WTC11 (cell line): Measurements from ENCODE around the gene ESYT2. TPM values are rescaled to one million over a fixed set of nuclear protein-coding genes. Genes with fewer than 3 reads are reported as not detected.

Experiments used
- ATAC-seq: fragments of 200-7000 bp; cut with Tn5 transposase; 2 replicates; pipeline ENCODE4 v1.10.0; 2021; ENCODE audit warnings: mild to moderate bottlenecking, moderate library complexity
- CTCF ChIA-PET: fragments of 300-600 bp; sonication (Branson Sonifier 250); formaldehyde crosslinking; loops from one replicate; lab custom pipeline; 2021; ENCODE audit warnings: antibody characterized with exemption; lab: Charles Lee
- POLR2A ChIA-PET: fragments of 350-600 bp; sonication (Branson Sonifier 250); formaldehyde crosslinking; loops from one replicate; lab custom pipeline; 2021; ENCODE audit warnings: antibody characterized with exemption; lab: Charles Lee
- DNase-seq: peaks from one replicate; pipeline ENCODE4 v3.0.0; 2021; ENCODE audit warnings: low spot score
- H3K27ac Mint-ChIP-seq: 2 replicates; pipeline ENCODE4 v1.8.0; 2021; ENCODE audit warnings: mixed read lengths
- H3K27me3 Mint-ChIP-seq: 2 replicates; pipeline ENCODE4 v1.8.0; 2021; ENCODE audit warnings: low read depth, mild to moderate bottlenecking, moderate library complexity, mixed read lengths
- H3K36me3 Mint-ChIP-seq: 2 replicates; pipeline ENCODE4 v1.8.0; 2021; ENCODE audit warnings: mixed read lengths
- H3K4me1 Mint-ChIP-seq: 2 replicates; pipeline ENCODE4 v1.8.0; 2022; ENCODE audit warnings: mixed read lengths
- H3K4me3 Mint-ChIP-seq: 2 replicates; pipeline ENCODE4 v1.8.0; 2021; ENCODE audit warnings: mild to moderate bottlenecking, moderate library complexity, mixed read lengths
- H3K9me3 Mint-ChIP-seq: 2 replicates; pipeline ENCODE4 v1.8.0; 2021; ENCODE audit warnings: mixed read lengths
- GTF2I ChIP-seq: fragments of 250-450 bp; sonication (Bioruptor Pico); conservative IDR thresholded peaks from 2 replicates; pipeline ENCODE4 v1.4.0; 2021; ENCODE audit warnings: mild to moderate bottlenecking
- JUN ChIP-seq: sonication (generic); formaldehyde crosslinking; IDR thresholded peaks from 2 replicates; pipeline ENCODE4 v1.8.0; 2023; ENCODE audit warnings: mild to moderate bottlenecking, missing genetic modification reagents
- MYBL2 ChIP-seq: sonication (generic); formaldehyde crosslinking; IDR thresholded peaks from 2 replicates; pipeline ENCODE4 v1.8.1; 2023; ENCODE audit warnings: mild to moderate bottlenecking, moderate library complexity, missing genetic modification reagents
- NFYB ChIP-seq: sonication (generic); formaldehyde crosslinking; conservative IDR thresholded peaks from 2 replicates; pipeline ENCODE4 v1.8.0; 2022; ENCODE audit warnings: low read depth, missing genetic modification reagents
- RORB ChIP-seq: fragments of 250-450 bp; sonication (Bioruptor Pico); IDR thresholded peaks from 2 replicates; pipeline ENCODE4 v1.9.0; 2021; ENCODE audit warnings: mild to moderate bottlenecking
- SOX15 ChIP-seq: fragments of 250-450 bp; sonication (Bioruptor Pico); IDR thresholded peaks from 2 replicates; pipeline ENCODE4 v1.9.0; 2021; ENCODE audit warnings: mild to moderate bottlenecking
- TEAD4 ChIP-seq: sonication (generic); formaldehyde crosslinking; IDR thresholded peaks from 2 replicates; pipeline ENCODE4 v1.8.0; 2022; ENCODE audit warnings: mild to moderate bottlenecking, missing genetic modification reagents
- ZMAT4 ChIP-seq: fragments of 250-450 bp; sonication (Bioruptor Pico); IDR thresholded peaks from 2 replicates; pipeline ENCODE4 v1.9.0; 2021; ENCODE audit warnings: mild to moderate bottlenecking
- ZNF219 ChIP-seq: sonication (generic); formaldehyde crosslinking; IDR thresholded peaks from 2 replicates; pipeline ENCODE4 v1.8.0; 2023; ENCODE audit warnings: missing genetic modification reagents, mild to moderate bottlenecking, borderline replicate concordance
- ZNF263 ChIP-seq: sonication (generic); formaldehyde crosslinking; IDR thresholded peaks from 2 replicates; pipeline ENCODE4 v1.8.1; 2022; ENCODE audit warnings: low read depth, mild to moderate bottlenecking, moderate library complexity, missing genetic modification reagents
- ZNF671 ChIP-seq: fragments of 250-450 bp; sonication (Bioruptor Pico); IDR thresholded peaks from 2 replicates; pipeline ENCODE4 v1.8.0; 2021; ENCODE audit warnings: mild to moderate bottlenecking
- total RNA-seq: library from RNA; stranded (reverse); gene quantifications from 3 replicates; pipeline ENCODE4 v1.2.3, GENCODE V29; 2021
- TF ChIP-seq, protein P1 (sequence below): fragments of 250-450 bp; sonication (Bioruptor Pico); IDR thresholded peaks from 2 replicates; pipeline ENCODE4 v2.1.2; 2022; ENCODE audit warnings: mild to moderate bottlenecking, moderate library complexity
- TF ChIP-seq, protein P2 (sequence below): sonication (generic); formaldehyde crosslinking; IDR thresholded peaks from 2 replicates; pipeline ENCODE4 v1.8.1; 2023; ENCODE audit warnings: mild to moderate bottlenecking, missing genetic modification reagents
- TF ChIP-seq, protein P3 (sequence below): sonication (generic); formaldehyde crosslinking; IDR thresholded peaks from 2 replicates; pipeline ENCODE4 v1.8.0; 2023; ENCODE audit warnings: missing genetic modification reagents, mild to moderate bottlenecking, borderline replicate concordance
- TF ChIP-seq, protein P4 (sequence below): sonication (generic); formaldehyde crosslinking; IDR thresholded peaks from 2 replicates; pipeline ENCODE4 v1.8.0; 2023; ENCODE audit warnings: missing genetic modification reagents

The ESYT2 gene
- total RNA-seq, 1 experiment from 2014 or later: 45.1 TPM

DNA sequence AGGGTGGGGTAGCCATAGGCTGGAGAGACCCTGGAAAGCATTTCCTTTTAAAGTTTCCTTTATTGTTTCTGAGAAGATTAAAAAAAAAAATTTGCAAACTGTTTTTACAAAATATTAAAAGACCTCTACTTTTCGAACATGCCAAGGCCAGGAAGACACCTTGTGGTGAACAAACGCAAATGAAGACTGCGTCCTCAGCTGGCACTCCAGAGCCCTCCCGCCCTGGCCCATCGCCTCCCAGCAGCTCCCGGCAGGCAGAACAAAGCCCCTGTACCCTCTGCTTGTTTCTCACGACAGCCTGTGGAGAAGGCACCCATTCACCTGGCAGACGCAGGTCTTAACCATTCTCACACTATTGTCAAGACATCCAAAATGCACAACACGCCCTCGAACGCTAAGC is 56.4 kb downstream of the ESYT2 start:
- Mint-ChIP-seq H3K27me3 (no peaks in the 10 kb centered on the region), H3K4me1 (peaks cover 8% of the 10 kb centered on the region), H3K4me3 (no peak overlapping the region), H3K27ac (peak overlapping the region; percentile 34; the same call in 1 of the 2 replicates), H3K9me3 (no peaks in the 10 kb centered on the region), H3K36me3 (peaks cover 27% of the 10 kb centered on the region)
- TF ChIP-seq, protein P1, sequence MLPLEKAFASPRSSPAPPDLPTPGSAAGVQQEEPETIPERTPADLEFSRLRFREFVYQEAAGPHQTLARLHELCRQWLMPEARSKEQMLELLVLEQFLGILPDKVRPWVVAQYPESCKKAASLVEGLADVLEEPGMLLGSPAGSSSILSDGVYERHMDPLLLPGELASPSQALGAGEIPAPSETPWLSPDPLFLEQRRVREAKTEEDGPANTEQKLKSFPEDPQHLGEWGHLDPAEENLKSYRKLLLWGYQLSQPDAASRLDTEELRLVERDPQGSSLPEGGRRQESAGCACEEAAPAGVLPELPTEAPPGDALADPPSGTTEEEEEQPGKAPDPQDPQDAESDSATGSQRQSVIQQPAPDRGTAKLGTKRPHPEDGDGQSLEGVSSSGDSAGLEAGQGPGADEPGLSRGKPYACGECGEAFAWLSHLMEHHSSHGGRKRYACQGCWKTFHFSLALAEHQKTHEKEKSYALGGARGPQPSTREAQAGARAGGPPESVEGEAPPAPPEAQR (CRISPR knock-in tag): no peak
- TF ChIP-seq MYBL2: no peak
- TF ChIP-seq SOX15 (CRISPR knock-in tag): no peak
- CTCF ChIA-PET: interaction anchor here (0.6 to 1.2 kb wide), 4 partner anchors 11 to 170 kb away, joined by 3 to 5 read pairs (median 4); no protein-coding TSS in a partner anchor
- DNase-seq (no peak), ATAC-seq (peak; percentile 64)
- POLR2A ChIA-PET: no interaction called here

DNA sequence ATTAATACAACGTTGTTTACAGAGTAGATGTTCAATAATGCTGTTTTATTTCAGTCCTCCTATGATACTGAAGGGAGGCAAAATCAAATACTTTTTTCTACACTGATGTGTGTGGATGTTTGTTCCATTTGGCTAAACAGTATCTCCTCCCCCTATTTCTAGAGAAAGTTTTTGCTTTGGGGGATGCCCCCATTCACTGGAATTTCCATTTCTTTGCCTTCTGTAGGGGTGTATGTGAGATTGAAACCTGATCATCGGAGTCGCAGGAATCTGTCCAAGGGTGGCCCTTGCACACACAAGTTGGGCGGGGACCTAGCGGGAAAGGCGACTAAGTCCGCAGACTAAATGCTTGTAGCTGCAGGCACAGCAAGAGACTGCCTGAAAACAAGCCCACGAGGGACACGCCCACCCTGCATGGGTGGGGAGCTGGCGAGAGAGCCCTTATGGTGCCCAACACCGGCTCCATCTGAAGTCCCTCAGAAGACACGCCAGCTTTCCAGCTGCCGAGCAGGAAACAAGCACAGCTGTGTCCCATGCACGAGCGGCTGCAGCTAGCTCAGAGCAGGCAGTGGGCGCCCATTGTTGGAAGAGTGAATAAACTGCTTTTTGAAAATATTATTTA is 58.0 kb downstream of the ESYT2 start:
- no peak overlapping the region for H3K27ac Mint-ChIP-seq
- peaks cover 8% of the 10 kb centered on the region for H3K4me1 Mint-ChIP-seq
- H3K27me3 Mint-ChIP-seq: no peaks in the 10 kb centered on the region
- POLR2A ChIA-PET: no interaction called here
- no peak overlapping the region for H3K4me3 Mint-ChIP-seq
- TF ChIP-seq GTF2I (CRISPR knock-in tag): no peak
- TF ChIP-seq, protein P2, sequence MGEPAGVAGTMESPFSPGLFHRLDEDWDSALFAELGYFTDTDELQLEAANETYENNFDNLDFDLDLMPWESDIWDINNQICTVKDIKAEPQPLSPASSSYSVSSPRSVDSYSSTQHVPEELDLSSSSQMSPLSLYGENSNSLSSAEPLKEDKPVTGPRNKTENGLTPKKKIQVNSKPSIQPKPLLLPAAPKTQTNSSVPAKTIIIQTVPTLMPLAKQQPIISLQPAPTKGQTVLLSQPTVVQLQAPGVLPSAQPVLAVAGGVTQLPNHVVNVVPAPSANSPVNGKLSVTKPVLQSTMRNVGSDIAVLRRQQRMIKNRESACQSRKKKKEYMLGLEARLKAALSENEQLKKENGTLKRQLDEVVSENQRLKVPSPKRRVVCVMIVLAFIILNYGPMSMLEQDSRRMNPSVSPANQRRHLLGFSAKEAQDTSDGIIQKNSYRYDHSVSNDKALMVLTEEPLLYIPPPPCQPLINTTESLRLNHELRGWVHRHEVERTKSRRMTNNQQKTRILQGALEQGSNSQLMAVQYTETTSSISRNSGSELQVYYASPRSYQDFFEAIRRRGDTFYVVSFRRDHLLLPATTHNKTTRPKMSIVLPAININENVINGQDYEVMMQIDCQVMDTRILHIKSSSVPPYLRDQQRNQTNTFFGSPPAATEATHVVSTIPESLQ (CRISPR knock-in tag): no peak
- no peak for TF ChIP-seq ZNF671 (CRISPR knock-in tag)
- TF ChIP-seq, protein P1 (CRISPR knock-in tag): no peak
- TF ChIP-seq JUN: no peak
- TF ChIP-seq NFYB: no peak
- no peak for TF ChIP-seq TEAD4 (CRISPR knock-in tag)
- TF ChIP-seq ZNF219 (CRISPR knock-in tag): no peak
- TF ChIP-seq, protein P3, sequence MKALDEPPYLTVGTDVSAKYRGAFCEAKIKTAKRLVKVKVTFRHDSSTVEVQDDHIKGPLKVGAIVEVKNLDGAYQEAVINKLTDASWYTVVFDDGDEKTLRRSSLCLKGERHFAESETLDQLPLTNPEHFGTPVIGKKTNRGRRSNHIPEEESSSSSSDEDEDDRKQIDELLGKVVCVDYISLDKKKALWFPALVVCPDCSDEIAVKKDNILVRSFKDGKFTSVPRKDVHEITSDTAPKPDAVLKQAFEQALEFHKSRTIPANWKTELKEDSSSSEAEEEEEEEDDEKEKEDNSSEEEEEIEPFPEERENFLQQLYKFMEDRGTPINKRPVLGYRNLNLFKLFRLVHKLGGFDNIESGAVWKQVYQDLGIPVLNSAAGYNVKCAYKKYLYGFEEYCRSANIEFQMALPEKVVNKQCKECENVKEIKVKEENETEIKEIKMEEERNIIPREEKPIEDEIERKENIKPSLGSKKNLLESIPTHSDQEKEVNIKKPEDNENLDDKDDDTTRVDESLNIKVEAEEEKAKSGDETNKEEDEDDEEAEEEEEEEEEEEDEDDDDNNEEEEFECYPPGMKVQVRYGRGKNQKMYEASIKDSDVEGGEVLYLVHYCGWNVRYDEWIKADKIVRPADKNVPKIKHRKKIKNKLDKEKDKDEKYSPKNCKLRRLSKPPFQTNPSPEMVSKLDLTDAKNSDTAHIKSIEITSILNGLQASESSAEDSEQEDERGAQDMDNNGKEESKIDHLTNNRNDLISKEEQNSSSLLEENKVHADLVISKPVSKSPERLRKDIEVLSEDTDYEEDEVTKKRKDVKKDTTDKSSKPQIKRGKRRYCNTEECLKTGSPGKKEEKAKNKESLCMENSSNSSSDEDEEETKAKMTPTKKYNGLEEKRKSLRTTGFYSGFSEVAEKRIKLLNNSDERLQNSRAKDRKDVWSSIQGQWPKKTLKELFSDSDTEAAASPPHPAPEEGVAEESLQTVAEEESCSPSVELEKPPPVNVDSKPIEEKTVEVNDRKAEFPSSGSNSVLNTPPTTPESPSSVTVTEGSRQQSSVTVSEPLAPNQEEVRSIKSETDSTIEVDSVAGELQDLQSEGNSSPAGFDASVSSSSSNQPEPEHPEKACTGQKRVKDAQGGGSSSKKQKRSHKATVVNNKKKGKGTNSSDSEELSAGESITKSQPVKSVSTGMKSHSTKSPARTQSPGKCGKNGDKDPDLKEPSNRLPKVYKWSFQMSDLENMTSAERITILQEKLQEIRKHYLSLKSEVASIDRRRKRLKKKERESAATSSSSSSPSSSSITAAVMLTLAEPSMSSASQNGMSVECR (CRISPR knock-in tag): no peak
- TF ChIP-seq ZNF263 (CRISPR knock-in tag): no peak
- no peak for TF ChIP-seq RORB (CRISPR knock-in tag)
- TF ChIP-seq, protein P4, sequence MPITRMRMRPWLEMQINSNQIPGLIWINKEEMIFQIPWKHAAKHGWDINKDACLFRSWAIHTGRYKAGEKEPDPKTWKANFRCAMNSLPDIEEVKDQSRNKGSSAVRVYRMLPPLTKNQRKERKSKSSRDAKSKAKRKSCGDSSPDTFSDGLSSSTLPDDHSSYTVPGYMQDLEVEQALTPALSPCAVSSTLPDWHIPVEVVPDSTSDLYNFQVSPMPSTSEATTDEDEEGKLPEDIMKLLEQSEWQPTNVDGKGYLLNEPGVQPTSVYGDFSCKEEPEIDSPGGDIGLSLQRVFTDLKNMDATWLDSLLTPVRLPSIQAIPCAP (CRISPR knock-in tag): no peak
- no peak for TF ChIP-seq ZMAT4 (CRISPR knock-in tag)
- TF ChIP-seq, all 79 proteins: peak for 0
- peaks cover 27% of the 10 kb centered on the region for H3K36me3 Mint-ChIP-seq
- ATAC-seq (no peak), DNase-seq (no peak)
- H3K9me3 Mint-ChIP-seq: no peaks in the 10 kb centered on the region
- CTCF ChIA-PET: interaction anchor here (1.2 kb wide), 1 partner anchor 75 kb away, joined by 5 read pairs; no protein-coding TSS in a partner anchor
